Colonic mucosa (tissue), 4 donors: ENCODE data around the gene ARHGAP23. TPM values are rescaled to one million over a fixed set of nuclear protein-coding genes. Genes with fewer than 3 reads are reported as not detected.

Experiments
- DNase-seq: peaks from one replicate; pipeline ENCODE4 v3.0.0-alpha.2; 2020
- H3K27ac ChIP-seq: fragments of 200-600 bp; one replicate; pipeline ENCODE4 v1.8.0; 2021
- H3K27me3 ChIP-seq: fragments of 200-600 bp; one replicate; pipeline ENCODE4 v1.8.0; 2021
- H3K36me3 ChIP-seq: fragments of 200-600 bp; one replicate; pipeline ENCODE4 v1.8.0; 2021
- H3K4me1 ChIP-seq: fragments of 200-600 bp; one replicate; pipeline ENCODE4 v1.8.0; 2021; ENCODE audit warnings: mild to moderate bottlenecking
- H3K4me3 ChIP-seq: fragments of 200-600 bp; one replicate; pipeline ENCODE4 v1.8.0; 2021
- H3K9ac ChIP-seq, 2 donors: one replicate each; pipeline ENCODE4 v1.7.0; 2013; ENCODE audit warnings: control low read depth in 2 of 2, low read depth in 2 of 2, low read length in 2 of 2
- H3K9me3 ChIP-seq: fragments of 200-600 bp; one replicate; pipeline ENCODE4 v1.8.0; 2021
- CTCF ChIP-seq: fragments of 200-600 bp; IDR thresholded peaks from one replicate; pipeline ENCODE4 v1.8.0; 2022; ENCODE audit warnings: antibody characterized with exemption, mild to moderate bottlenecking
- intact Hi-C: fragments of 100-400 bp; cut with DNase I; formaldehyde crosslinking; loops from one replicate; pipeline ENCODE4 v1.14.1; 2022
- total RNA-seq, 2 donors: library from RNA; stranded (reverse); fragmentation: NEBNext Ultra II Directional in 1 of 2; extraction: Animal tissue kit (Norgen Biotek cat#: 25700) in 1 of 2; gene quantifications; one replicate each; pipeline ENCODE4 v1.2.1, GENCODE V29; 2021
- donor health status: healthy.
- donor health status: DM: no; HTN: no; CAD: no.
- donor health status: DM: no; HTN: no; CAD: no.

ARHGAP23 gene
- total RNA-seq, 2 donors from 2014 or later: 4.0 to 14.1 TPM

- Histone ChIP-seq H3K4me3 (no peak overlapping the region), H3K27ac (no peak overlapping the region), H3K9me3 (no peaks in the 10 kb centered on the region), H3K36me3 (no peaks in the 10 kb centered on the region), H3K27me3 (no peaks in the 10 kb centered on the region), H3K4me1 (no peaks in the 10 kb centered on the region), H3K9ac (no peak overlapping the region)
- no peak for TF ChIP-seq CTCF
- DNase-seq: no peak
- intact Hi-C loops: no loop called here
These were observed 26.8 kb upstream of the ARHGAP23 start for GRCh38 chr17:38401459-38401858.

GRCh38 chr17:38402897-38403296, 25.4 kb upstream of the ARHGAP23 start:
- Histone ChIP-seq H3K27me3 (no peaks in the 10 kb centered on the region), H3K4me1 (no peaks in the 10 kb centered on the region), H3K9me3 (no peaks in the 10 kb centered on the region), H3K27ac (no peak overlapping the region), H3K36me3 (no peaks in the 10 kb centered on the region), H3K9ac (no peak overlapping the region), H3K4me3 (no peak overlapping the region)
- intact Hi-C loops: no loop called here
- TF ChIP-seq CTCF: no peak
- no peak for DNase-seq

DNA sequence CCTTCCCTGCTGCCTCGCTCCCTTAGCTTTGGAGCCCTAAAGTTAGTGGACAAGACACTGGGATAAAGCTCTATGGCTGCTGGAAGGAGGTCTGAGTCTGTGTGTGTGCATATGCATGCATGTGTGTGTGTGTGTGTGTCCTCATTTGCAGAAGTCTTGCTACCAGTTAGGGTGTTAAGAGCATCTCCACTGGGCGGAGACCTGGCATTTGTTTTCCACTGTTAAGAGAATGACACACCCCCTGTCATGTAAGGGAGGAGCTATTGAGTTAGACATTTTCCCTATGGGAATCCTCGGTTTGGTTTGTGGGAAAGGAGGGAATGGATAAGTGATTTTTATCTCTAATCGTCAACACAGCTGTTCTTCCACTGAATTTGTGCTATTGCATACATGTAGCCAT, 24.8 kb upstream of the ARHGAP23 start:
- no peak for TF ChIP-seq CTCF
- intact Hi-C loops: no loop called here
- no peaks in the 10 kb centered on the region for H3K9me3 ChIP-seq
- H3K4me3 ChIP-seq: no peak overlapping the region
- no peak for DNase-seq
- no peaks in the 10 kb centered on the region for H3K36me3 ChIP-seq
- no peak overlapping the region for H3K27ac ChIP-seq
- no peak overlapping the region for H3K9ac ChIP-seq
- no peaks in the 10 kb centered on the region for H3K27me3 ChIP-seq
- no peaks in the 10 kb centered on the region for H3K4me1 ChIP-seq

DNA sequence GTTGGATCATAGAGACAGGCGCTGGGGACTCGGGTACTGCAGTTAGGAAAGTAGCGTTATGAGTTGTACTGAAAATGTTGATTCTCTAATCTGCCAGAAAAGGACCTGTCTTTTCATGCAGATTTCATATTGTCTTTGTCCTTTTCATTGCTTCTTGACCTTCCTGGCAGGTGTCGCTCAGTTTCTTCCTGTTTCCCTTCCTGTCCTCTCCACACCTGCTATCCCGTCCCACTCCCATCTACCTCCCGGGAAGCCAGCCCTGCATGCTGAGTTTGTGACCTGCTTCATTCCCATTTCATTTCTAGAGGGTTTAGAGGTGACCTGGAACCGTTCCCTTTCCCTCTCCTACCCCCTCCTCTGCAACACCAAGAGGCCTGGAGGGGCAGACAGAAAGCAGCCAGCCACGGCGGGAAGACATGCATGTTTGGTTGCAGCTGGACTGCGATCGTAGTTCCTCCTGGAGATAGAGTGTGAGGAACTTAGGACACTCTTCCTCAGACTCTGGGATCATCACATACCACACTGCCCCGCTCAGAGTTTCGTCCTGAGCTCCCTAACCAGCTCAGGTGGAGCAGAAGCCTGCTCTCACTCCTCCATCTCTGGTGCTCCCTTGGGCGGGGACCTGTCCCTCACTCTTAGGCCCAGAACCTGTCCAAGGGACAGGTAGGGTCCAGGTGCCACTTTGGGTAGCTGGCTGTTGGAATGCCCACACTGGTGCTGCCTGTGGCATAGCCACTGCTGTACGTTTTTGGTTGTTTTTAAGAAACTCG, 23.9 kb upstream of the ARHGAP23 start:
- intact Hi-C loops: no loop called here
- H3K4me1 ChIP-seq: no peaks in the 10 kb centered on the region
- H3K9me3 ChIP-seq: no peaks in the 10 kb centered on the region
- no peak overlapping the region for H3K9ac ChIP-seq
- no peak overlapping the region for H3K4me3 ChIP-seq
- H3K27me3 ChIP-seq: no peaks in the 10 kb centered on the region
- TF ChIP-seq CTCF: no peak
- no peak for DNase-seq
- no peaks in the 10 kb centered on the region for H3K36me3 ChIP-seq
- H3K27ac ChIP-seq: no peak overlapping the region

GRCh38 chr17:38405654-38406053, 22.6 kb upstream of the ARHGAP23 start:
- TF ChIP-seq CTCF: no peak
- Histone ChIP-seq H3K4me3 (no peak overlapping the region), H3K9ac (no peak overlapping the region), H3K36me3 (no peaks in the 10 kb centered on the region), H3K27me3 (no peaks in the 10 kb centered on the region), H3K9me3 (no peaks in the 10 kb centered on the region), H3K27ac (no peak overlapping the region), H3K4me1 (no peaks in the 10 kb centered on the region)
- no peak for DNase-seq
- intact Hi-C loops: no loop called here
